Thyroid gland (tissue), 4 donors: Measurements from ENCODE around the gene IQGAP2.

Source experiments
- CTCF ChIP-seq, 6 experiments: fragments of 200-600 bp in 3 of 6; fragments of 450-650 bp in 3 of 6; sonication (generic) in 3 of 6; IDR thresholded peaks; one replicate each; pipeline ENCODE4 v1.5.1; 2016 to 2019; ENCODE audit warnings: antibody characterized with exemption in 6 of 6, mild to moderate bottlenecking in 2 of 6, inconsistent platforms in 1 of 6, moderate library complexity in 1 of 6
- POLR2A ChIP-seq, 2 donors: fragments of 450-650 bp; IDR thresholded peaks; one replicate each; pipeline ENCODE4 v1.6.1; 2017; ENCODE audit warnings: antibody characterized with exemption in 2 of 2, mild to moderate bottlenecking in 2 of 2, moderate library complexity in 1 of 2

GRCh38 chr5:76380346-76381066 lies 22.6 kb upstream of the IQGAP2 start:
- TF ChIP-seq CTCF (IDR thresholded peaks at IDR 0.05) (no peak), POLR2A (IDR thresholded peaks at IDR 0.05) (no peak)
